SK-N-MC (cell line): ENCODE results near the gene PCNX2.

Source experiments
- FOXP2 ChIP-seq: optimal IDR thresholded peaks from 2 replicates; pipeline ENCODE3; 2011; ENCODE audit warnings: mild to moderate bottlenecking, moderate library complexity; ENCODE audit not compliant: insufficient read depth; ENCODE audit errors: extremely low read length, control extremely low read depth
- POLR2AphosphoS5 ChIP-seq: IDR thresholded peaks from 2 replicates; pipeline ENCODE4 v1.6.1; 2012; ENCODE audit warnings: mild to moderate bottlenecking, low read depth, low read length, borderline replicate concordance

- TF ChIP-seq POLR2AphosphoS5: no peak
- no peak for TF ChIP-seq FOXP2
These were observed 53.8 kb downstream of the PCNX2 start for GRCh38 chr1:233241759-233242158.
